ENCODE results near the gene TMEM131L.

Gene TMEM131L

DNA sequence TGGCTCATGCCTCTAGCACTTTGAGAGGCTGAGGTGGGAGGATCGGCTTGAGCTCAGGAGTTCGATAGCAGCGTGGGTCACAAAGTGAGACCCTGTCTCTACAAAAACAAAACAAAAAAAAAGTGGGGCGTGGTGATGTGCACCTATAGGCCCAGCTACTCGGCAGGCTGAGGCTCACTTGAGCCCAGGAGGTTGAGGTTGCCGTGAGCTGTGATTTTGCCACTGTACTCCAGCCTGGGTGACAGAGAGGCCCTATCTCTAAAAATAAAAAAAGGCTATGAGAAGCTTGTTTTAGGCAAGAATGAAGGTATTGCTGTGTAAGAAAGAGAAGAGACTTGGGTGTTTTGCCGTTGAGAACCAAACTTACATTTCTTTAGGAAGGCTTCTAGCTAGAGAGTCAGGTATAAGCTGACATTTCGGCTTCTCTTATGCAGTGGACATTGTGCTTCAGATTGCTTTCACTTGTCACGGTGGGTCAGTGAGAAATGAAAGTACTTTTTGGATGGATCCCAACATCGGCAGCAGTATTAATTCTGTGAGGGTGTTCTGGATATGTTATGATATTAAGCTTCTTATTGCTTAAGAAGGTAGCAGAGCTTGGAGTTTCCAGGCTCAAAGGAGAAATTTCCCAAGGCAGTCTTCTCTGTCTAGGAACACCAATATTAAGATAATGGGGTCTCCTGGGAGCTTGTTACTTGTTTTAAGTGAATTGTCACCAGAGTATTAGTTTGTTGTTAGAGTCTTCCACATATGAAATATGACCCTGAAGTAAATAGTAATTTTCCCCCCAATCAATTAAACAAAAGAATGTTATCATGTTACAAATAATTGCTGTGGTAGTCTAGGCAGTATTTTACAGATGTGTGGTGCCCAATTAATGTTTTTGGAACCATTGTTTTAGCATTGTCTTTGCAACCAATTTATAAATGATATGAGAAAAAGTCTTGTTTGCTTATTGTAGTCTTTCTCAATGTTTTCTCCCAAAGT lies 17.6 kb downstream of the TMEM131L start:
- Histone ChIP-seq H3K27me3 (ENCODE audit: insufficient read depth, low read length) (no peaks in the 10 kb centered on the region), H3K36me3 (ENCODE audit: insufficient read depth, low read length) (peaks cover 65% of the 10 kb centered on the region), H3K9ac (ENCODE audit: low read length) (no peak overlapping the region; the same call in 1 of the 2 replicates), H3F3A (ENCODE audit: insufficient read depth, low read length) (peaks cover 7% of the 10 kb centered on the region), H3K4me2 (ENCODE audit: low read length) (peak overlapping the region; percentile 41), H3K4me3 (ENCODE audit: low read depth, low read length, poor library complexity, severe bottlenecking) (peak overlapping the region; percentile 35), H3K79me2 (ENCODE audit: insufficient read depth, low read length) (peaks cover 93% of the 10 kb centered on the region), H3K4me1 (ENCODE audit: insufficient read depth, low read length, severe bottlenecking) (peaks cover 98% of the 10 kb centered on the region), H3K9me3 (ENCODE audit: low read length) (no peaks in the 10 kb centered on the region), H4K20me1 (ENCODE audit: insufficient read depth, low read length) (0 out of 2 replicates have a peak, but pooled peaks cover 4% of the 10 kb centered on the region), H3K9me2 (ENCODE audit: low read depth, low read length) (no peaks in the 10 kb centered on the region), H2AFZ (ENCODE audit: low read length) (no peak overlapping the region), H3K27ac (ENCODE audit: low read depth, low read length, poor library complexity, severe bottlenecking) (peak overlapping the region; percentile 41)
- TF ChIP-seq, protein P1, sequence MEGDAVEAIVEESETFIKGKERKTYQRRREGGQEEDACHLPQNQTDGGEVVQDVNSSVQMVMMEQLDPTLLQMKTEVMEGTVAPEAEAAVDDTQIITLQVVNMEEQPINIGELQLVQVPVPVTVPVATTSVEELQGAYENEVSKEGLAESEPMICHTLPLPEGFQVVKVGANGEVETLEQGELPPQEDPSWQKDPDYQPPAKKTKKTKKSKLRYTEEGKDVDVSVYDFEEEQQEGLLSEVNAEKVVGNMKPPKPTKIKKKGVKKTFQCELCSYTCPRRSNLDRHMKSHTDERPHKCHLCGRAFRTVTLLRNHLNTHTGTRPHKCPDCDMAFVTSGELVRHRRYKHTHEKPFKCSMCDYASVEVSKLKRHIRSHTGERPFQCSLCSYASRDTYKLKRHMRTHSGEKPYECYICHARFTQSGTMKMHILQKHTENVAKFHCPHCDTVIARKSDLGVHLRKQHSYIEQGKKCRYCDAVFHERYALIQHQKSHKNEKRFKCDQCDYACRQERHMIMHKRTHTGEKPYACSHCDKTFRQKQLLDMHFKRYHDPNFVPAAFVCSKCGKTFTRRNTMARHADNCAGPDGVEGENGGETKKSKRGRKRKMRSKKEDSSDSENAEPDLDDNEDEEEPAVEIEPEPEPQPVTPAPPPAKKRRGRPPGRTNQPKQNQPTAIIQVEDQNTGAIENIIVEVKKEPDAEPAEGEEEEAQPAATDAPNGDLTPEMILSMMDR (IDR thresholded peaks at IDR 0.05; ENCODE audit: low read length): no peak
- no peak for TF ChIP-seq EZH2 (IDR thresholded peaks at IDR 0.05; ENCODE audit: borderline replicate concordance, low read length)

DNA sequence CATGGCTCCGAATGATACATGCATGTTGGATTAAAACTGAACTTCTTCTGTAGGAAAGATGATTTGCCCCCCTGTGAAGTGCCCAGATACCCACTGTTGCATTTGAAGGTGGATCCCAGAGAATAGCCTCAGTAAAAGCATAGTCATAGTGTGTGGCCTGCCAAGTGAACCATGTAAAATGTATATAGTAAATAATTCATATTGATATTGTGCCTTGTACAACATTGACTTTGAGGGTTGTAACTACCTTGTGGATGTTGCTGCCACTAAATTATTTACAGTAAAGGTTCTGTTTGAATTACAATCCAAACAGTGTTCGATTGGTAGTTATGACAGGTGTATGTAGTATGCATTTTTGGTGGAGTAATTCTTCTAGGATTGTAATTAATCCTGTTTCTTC lies 19.2 kb downstream of the TMEM131L start:
- Histone ChIP-seq H3K4me3 (ENCODE audit: low read depth, low read length, poor library complexity, severe bottlenecking) (no peak overlapping the region), H3K9me3 (ENCODE audit: low read length) (no peaks in the 10 kb centered on the region), H3K27me3 (ENCODE audit: insufficient read depth, low read length) (no peaks in the 10 kb centered on the region), H3K9me2 (ENCODE audit: low read depth, low read length) (no peaks in the 10 kb centered on the region), H3K27ac (ENCODE audit: low read depth, low read length, poor library complexity, severe bottlenecking) (peak overlapping the region; percentile 78), H2AFZ (ENCODE audit: low read length) (no peak overlapping the region), H4K20me1 (ENCODE audit: insufficient read depth, low read length) (0 out of 2 replicates have a peak, but pooled peaks cover 4% of the 10 kb centered on the region), H3K4me2 (ENCODE audit: low read length) (peak overlapping the region; percentile 69), H3F3A (ENCODE audit: insufficient read depth, low read length) (peaks cover 7% of the 10 kb centered on the region; the same call in 1 of the 2 replicates), H3K4me1 (ENCODE audit: insufficient read depth, low read length, severe bottlenecking) (peaks cover 98% of the 10 kb centered on the region), H3K79me2 (ENCODE audit: insufficient read depth, low read length) (peaks cover 95% of the 10 kb centered on the region), H3K9ac (ENCODE audit: low read length) (peak overlapping the region; percentile 36; the same call in 1 of the 2 replicates), H3K36me3 (ENCODE audit: insufficient read depth, low read length) (peaks cover 69% of the 10 kb centered on the region)
- no peak for TF ChIP-seq EZH2 (IDR thresholded peaks at IDR 0.05; ENCODE audit: borderline replicate concordance, low read length)

DNA sequence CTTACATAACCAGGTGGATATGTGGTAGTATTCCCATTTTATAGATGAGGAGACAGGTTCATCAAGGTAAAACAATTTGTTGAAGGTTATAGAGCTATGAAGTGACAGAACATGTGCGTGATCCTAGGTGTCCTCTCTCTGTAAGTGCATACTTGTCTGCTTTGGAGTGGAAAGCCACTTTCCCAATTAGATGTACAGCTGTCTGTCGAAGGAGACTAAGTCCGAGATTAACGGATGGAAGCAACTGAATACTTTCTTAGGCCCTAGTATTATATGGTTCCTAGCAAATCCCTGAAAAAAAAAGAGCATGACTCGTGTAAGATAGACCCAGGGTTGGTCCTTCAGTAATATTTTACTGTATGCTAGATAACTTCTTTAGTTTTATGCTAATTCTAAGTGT lies 19.7 kb downstream of the TMEM131L start:
- Histone ChIP-seq H3K9me2 (ENCODE audit: low read depth, low read length) (no peaks in the 10 kb centered on the region), H3K4me3 (ENCODE audit: low read depth, low read length, poor library complexity, severe bottlenecking) (peak overlapping the region; percentile 41), H2AFZ (ENCODE audit: low read length) (no peak overlapping the region), H3F3A (ENCODE audit: insufficient read depth, low read length) (peaks cover 7% of the 10 kb centered on the region; the same call in 1 of the 2 replicates), H3K79me2 (ENCODE audit: insufficient read depth, low read length) (peaks cover 95% of the 10 kb centered on the region), H3K27me3 (ENCODE audit: insufficient read depth, low read length) (no peaks in the 10 kb centered on the region), H3K27ac (ENCODE audit: low read depth, low read length, poor library complexity, severe bottlenecking) (peak overlapping the region; percentile 78), H3K9ac (ENCODE audit: low read length) (peak overlapping the region; percentile 36; the same call in 1 of the 2 replicates), H3K36me3 (ENCODE audit: insufficient read depth, low read length) (peaks cover 67% of the 10 kb centered on the region), H3K9me3 (ENCODE audit: low read length) (no peaks in the 10 kb centered on the region), H4K20me1 (ENCODE audit: insufficient read depth, low read length) (0 out of 2 replicates have a peak, but pooled peaks cover 4% of the 10 kb centered on the region), H3K4me2 (ENCODE audit: low read length) (peak overlapping the region; percentile 69), H3K4me1 (ENCODE audit: insufficient read depth, low read length, severe bottlenecking) (peaks cover 98% of the 10 kb centered on the region)
- TF ChIP-seq, protein P1 (IDR thresholded peaks at IDR 0.05; ENCODE audit: low read length): no peak
- TF ChIP-seq EZH2 (IDR thresholded peaks at IDR 0.05; ENCODE audit: borderline replicate concordance, low read length): no peak

Measured in OCI-LY1 (cell line).